ENCODE results near the gene DDIAS. TPM values are rescaled to one million over a fixed set of nuclear protein-coding genes. Genes with fewer than 3 reads are reported as not detected.

Gene DDIAS
- total and polyA plus RNA-seq, 9 donors, result 0.38 to 1.2 (median 0.69) TPM; not detected in 1

- intact Hi-C loops (cut with DNase I), result no loop called here
- no peak overlapping the region for H3K4me3 ChIP-seq
- no peaks in the 10 kb centered on the region for H3K27me3 ChIP-seq
- H3K27ac ChIP-seq, result no peak overlapping the region
- WGBS, 3 donors, result 25 to 48% (median 41%) methylated on average over 5 of the region's 5 CpGs
- H3K9me3 ChIP-seq, result no peaks in the 10 kb centered on the region
- no peak for DNase-seq
- H3K4me1 ChIP-seq (ENCODE audit: insufficient read depth), result no peaks in the 10 kb centered on the region
- no peaks in the 10 kb centered on the region for H3K36me3 ChIP-seq
- no peak for TF ChIP-seq POLR2A (IDR thresholded peaks at IDR 0.05)
- TF ChIP-seq CTCF (IDR thresholded peaks at IDR 0.05), result no peak
- TF ChIP-seq EP300 (IDR thresholded peaks at IDR 0.05), result no peak
Observed at GRCh38 chr11:82873919-82874333, 27.6 kb upstream of the DDIAS start.

- no peak for DNase-seq
- H3K4me1 ChIP-seq (ENCODE audit: insufficient read depth), result no peaks in the 10 kb centered on the region
- H3K4me3 ChIP-seq, result no peak overlapping the region
- TF ChIP-seq POLR2A (IDR thresholded peaks at IDR 0.05) (no peak), CTCF (IDR thresholded peaks at IDR 0.05) (no peak), EP300 (IDR thresholded peaks at IDR 0.05) (no peak)
- no peaks in the 10 kb centered on the region for H3K27me3 ChIP-seq
- H3K9me3 ChIP-seq, result no peaks in the 10 kb centered on the region
- WGBS, 3 donors, result 94 to 95% (median 94%) methylated on average over 4 of the region's 4 CpGs
- H3K27ac ChIP-seq, result no peak overlapping the region
- intact Hi-C loops (cut with DNase I), result no loop called here
- H3K36me3 ChIP-seq, result no peaks in the 10 kb centered on the region
Observed at GRCh38 chr11:82874646-82875523, 26.7 kb upstream of the DDIAS start.

GRCh38 chr11:82883853-82884252, 17.7 kb upstream of the DDIAS start:
- DNase-seq, result no peak
- H3K27me3 ChIP-seq, result no peaks in the 10 kb centered on the region
- 65 to 83% (median 81%) methylated on average over 3 of the region's 3 CpGs for WGBS, 3 donors
- H3K9me3 ChIP-seq, result no peaks in the 10 kb centered on the region
- H3K4me1 ChIP-seq (ENCODE audit: insufficient read depth), result no peaks in the 10 kb centered on the region
- H3K36me3 ChIP-seq, result no peaks in the 10 kb centered on the region
- intact Hi-C loops (cut with DNase I), result no loop called here
- TF ChIP-seq EP300 (IDR thresholded peaks at IDR 0.05) (no peak), POLR2A (IDR thresholded peaks at IDR 0.05) (no peak), CTCF (IDR thresholded peaks at IDR 0.05) (no peak)
- H3K4me3 ChIP-seq, result no peak overlapping the region
- no peak overlapping the region for H3K27ac ChIP-seq

GRCh38 chr11:82889133-82890001, 12.2 kb upstream of the DDIAS start:
- no peak for DNase-seq
- H3K9me3 ChIP-seq, result no peaks in the 10 kb centered on the region
- no peaks in the 10 kb centered on the region for H3K4me1 ChIP-seq (ENCODE audit: insufficient read depth)
- H3K27me3 ChIP-seq, result no peaks in the 10 kb centered on the region
- TF ChIP-seq POLR2A (IDR thresholded peaks at IDR 0.05), result no peak
- no peak for TF ChIP-seq CTCF (IDR thresholded peaks at IDR 0.05)
- no peak for TF ChIP-seq EP300 (IDR thresholded peaks at IDR 0.05)
- H3K27ac ChIP-seq, result no peak overlapping the region
- intact Hi-C loops (cut with DNase I), result no loop called here
- H3K36me3 ChIP-seq, result no peaks in the 10 kb centered on the region
- 54 to 71% (median 70%) methylated on average over 6 of the region's 6 CpGs for WGBS, 3 donors
- no peak overlapping the region for H3K4me3 ChIP-seq
